Heart left ventricle (tissue), 16 donors: ENCODE data around the gene SMTNL1. TPM values are rescaled to one million over a fixed set of nuclear protein-coding genes. Genes with fewer than 3 reads are reported as not detected.

Experiments used
- ATAC-seq, 4 donors: fragments of 200-7000 bp; cut with Tn5 transposase; one replicate each; pipeline ENCODE4 v1.9.1; 2020 to 2022; ENCODE audit warnings: moderate library complexity in 4 of 4, mild to moderate bottlenecking in 3 of 4, moderate number of reproducible peaks in 1 of 4
- DNase-seq, 5 donors: peaks; one replicate each; pipeline ENCODE4 v3.0.0-alpha.2; 2020
- H3K27ac ChIP-seq, 12 donors: fragments of 200-600 bp; sonication (generic) in 4 of 12; one replicate each; pipeline versions ENCODE4 v1.5.0 to v1.8.0; 2016 to 2022; ENCODE audit warnings: mild to moderate bottlenecking in 2 of 12
- H3K27me3 ChIP-seq, 9 donors: fragments of 200-600 bp; sonication (generic) in 2 of 9; one replicate each; pipeline versions ENCODE4 v1.5.1 to v1.8.0; 2016 to 2022; ENCODE audit warnings: mild to moderate bottlenecking in 3 of 9
- H3K36me3 ChIP-seq, 9 donors: fragments of 200-600 bp; sonication (generic) in 2 of 9; one replicate each; pipeline versions ENCODE4 v1.5.0 to v1.8.0; 2018 to 2022; ENCODE audit warnings: mild to moderate bottlenecking in 2 of 9
- H3K4me1 ChIP-seq, 12 donors: fragments of 200-600 bp; sonication (generic) in 4 of 12; one replicate each; pipeline versions ENCODE4 v1.5.0 to v1.8.0; 2016 to 2022; ENCODE audit warnings: mild to moderate bottlenecking in 3 of 12
- H3K4me3 ChIP-seq, 12 donors: fragments of 200-600 bp; sonication (generic) in 4 of 12; one replicate each; pipeline versions ENCODE4 v1.5.0 to v1.8.0; 2017 to 2022; ENCODE audit warnings: mild to moderate bottlenecking in 9 of 12, moderate library complexity in 4 of 12
- H3K9me3 ChIP-seq, 12 donors: fragments of 200-600 bp; sonication (generic) in 4 of 12; one replicate each; pipeline versions ENCODE4 v1.5.0 to v1.8.0; 2016 to 2022; ENCODE audit warnings: mild to moderate bottlenecking in 1 of 12
- POLR2A ChIP-seq, 2 donors: fragments of 450-650 bp; IDR thresholded peaks; one replicate each; pipeline ENCODE4 v1.6.1; 2017; ENCODE audit warnings: antibody characterized with exemption in 2 of 2, mild to moderate bottlenecking in 2 of 2, moderate library complexity in 2 of 2
- WGBS, 4 donors: extraction: QIAGEN DNeasy Blood & Tissue Kit in 2 of 4; methylation state at CpG; one replicate each; pipeline versions ENCODE4 v1.1.5 to v1.1.7; 2013 to 2018; 5-methylcytosine and 5-hydroxymethylcytosine counted together
- intact Hi-C, 10 donors: fragments of 100-400 bp; cut with DNase I; formaldehyde crosslinking; loops; one replicate each; pipeline versions ENCODE4 v1.11.1 to v1.14.2; 2022
- polyA plus RNA-seq, 2 donors: library from polyadenylated mRNA; stranded (reverse); fragments of 200-250 nt; gene quantifications; one replicate each; pipeline ENCODE4 v1.2.3, GENCODE V29; 2013
- total RNA-seq, 9 donors: library from RNA; depleted of rRNA in 2 of 9; stranded (reverse); fragments of >200 nt in 2 of 9; fragmentation: NEBNext Ultra II Directional in 3 of 9; extraction: Animal tissue kit (Norgen Biotek cat#: 25700) in 3 of 9; gene quantifications; one replicate each; pipeline versions ENCODE4 v1.1.0 to v1.2.4, GENCODE V29; 2016 to 2023
- TF ChIP-seq, protein P1 (sequence below), 12 donors: fragments of 200-600 bp; sonication (generic) in 4 of 12; IDR thresholded peaks; one replicate each; pipeline versions ENCODE4 v1.5.0 to v1.8.0; 2018 to 2022; ENCODE audit warnings: antibody characterized with exemption in 12 of 12, mild to moderate bottlenecking in 5 of 12
- donor health status: ischemic (EF 13 %, LVEDD 7.1; RV severe dilation, severe dysfunction).
- donor health status: healthy with polysubstance abuse.
- donor health status: DM: no; HTN: yes; CAD: no.
- donor health status: DM: no; HTN: no; CAD: no.
- donor health status: ischemic (EF 25% LVEDD 6.9; RV normal size, moderate dysfunction).
- donor health status: ischemic (EF 25% LVEDD 5.7; RV mildly dilated, moderate dysfunction).
- donor health status: healthy.
- donor health status: DM: yes; HTN: yes; CAD: no.
- donor health status: ischemic (EF 35%, LVEDD 5.7; RV mildly dilated, moderate dysfunction).
- donor health status: nonischemic (EF 11% LVEDD 7.7; RV severe dilation, severe dysfunction).
- donor health status: DM: yes; HTN: yes; CAD: no.
- donor health status: PGD.
- donor health status: ischemic (EF 29% LVEDD 5.4; RV normal size, mild dysfunction).
- donor health status: nonischemic (EF 23%, LVEDD 6.1; RV moderate dilation, normal function).

SMTNL1 gene
- total and polyA plus RNA-seq, 11 donors = not detected

- no peaks in the 10 kb centered on the region for H3K27me3 ChIP-seq
- no peak for TF ChIP-seq POLR2A (IDR thresholded peaks at IDR 0.05)
- TF ChIP-seq, protein P1, sequence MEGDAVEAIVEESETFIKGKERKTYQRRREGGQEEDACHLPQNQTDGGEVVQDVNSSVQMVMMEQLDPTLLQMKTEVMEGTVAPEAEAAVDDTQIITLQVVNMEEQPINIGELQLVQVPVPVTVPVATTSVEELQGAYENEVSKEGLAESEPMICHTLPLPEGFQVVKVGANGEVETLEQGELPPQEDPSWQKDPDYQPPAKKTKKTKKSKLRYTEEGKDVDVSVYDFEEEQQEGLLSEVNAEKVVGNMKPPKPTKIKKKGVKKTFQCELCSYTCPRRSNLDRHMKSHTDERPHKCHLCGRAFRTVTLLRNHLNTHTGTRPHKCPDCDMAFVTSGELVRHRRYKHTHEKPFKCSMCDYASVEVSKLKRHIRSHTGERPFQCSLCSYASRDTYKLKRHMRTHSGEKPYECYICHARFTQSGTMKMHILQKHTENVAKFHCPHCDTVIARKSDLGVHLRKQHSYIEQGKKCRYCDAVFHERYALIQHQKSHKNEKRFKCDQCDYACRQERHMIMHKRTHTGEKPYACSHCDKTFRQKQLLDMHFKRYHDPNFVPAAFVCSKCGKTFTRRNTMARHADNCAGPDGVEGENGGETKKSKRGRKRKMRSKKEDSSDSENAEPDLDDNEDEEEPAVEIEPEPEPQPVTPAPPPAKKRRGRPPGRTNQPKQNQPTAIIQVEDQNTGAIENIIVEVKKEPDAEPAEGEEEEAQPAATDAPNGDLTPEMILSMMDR (IDR thresholded peaks at IDR 0.05) = no peak
- DNase-seq = peak in 1 of 5 donors; percentile 20
- ATAC-seq = peak; percentile 76 to 92 (median 85)
- no peak overlapping the region for H3K4me3 ChIP-seq
- WGBS, 4 donors = 67 to 76% (median 73%) methylated on average over 5 of the region's 5 CpGs
- intact Hi-C loops = loop anchor here in 1 of 10 donors (10.0 kb wide), 1 partner anchor 274 kb away; no protein-coding TSS in a partner anchor
- H3K27ac ChIP-seq = no peak overlapping the region
- H3K4me1 ChIP-seq = peaks cover 0 to 4% (median 0%) of the 10 kb centered on the region in 12 donors
- H3K36me3 ChIP-seq = peaks cover 0 to 6% (median 0%) of the 10 kb centered on the region in 9 donors
- no peaks in the 10 kb centered on the region for H3K9me3 ChIP-seq
Measured at GRCh38 chr11:57541169-57541568, 3.8 kb downstream of the SMTNL1 start.

- Histone ChIP-seq H3K36me3 (peaks cover 0 to 20% (median 0%) of the 10 kb centered on the region in 9 donors), H3K9me3 (no peaks in the 10 kb centered on the region), H3K4me3 (no peak overlapping the region), H3K27ac (no peak overlapping the region), H3K27me3 (no peaks in the 10 kb centered on the region), H3K4me1 (peaks cover 0 to 6% (median 0%) of the 10 kb centered on the region in 12 donors)
- intact Hi-C loops = loop anchor here in 1 of 10 donors (10.0 kb wide), 1 partner anchor 272 kb away; no protein-coding TSS in a partner anchor
- no peak for DNase-seq
- TF ChIP-seq, protein P1 (IDR thresholded peaks at IDR 0.05) = no peak
- TF ChIP-seq POLR2A (IDR thresholded peaks at IDR 0.05) = no peak
- ATAC-seq = no peak
- WGBS, 4 donors = 40 to 47% (median 41%) methylated on average over 4 of the region's 4 CpGs
Measured at GRCh38 chr11:57542582-57542981, 5.2 kb downstream of the SMTNL1 start.

DNA sequence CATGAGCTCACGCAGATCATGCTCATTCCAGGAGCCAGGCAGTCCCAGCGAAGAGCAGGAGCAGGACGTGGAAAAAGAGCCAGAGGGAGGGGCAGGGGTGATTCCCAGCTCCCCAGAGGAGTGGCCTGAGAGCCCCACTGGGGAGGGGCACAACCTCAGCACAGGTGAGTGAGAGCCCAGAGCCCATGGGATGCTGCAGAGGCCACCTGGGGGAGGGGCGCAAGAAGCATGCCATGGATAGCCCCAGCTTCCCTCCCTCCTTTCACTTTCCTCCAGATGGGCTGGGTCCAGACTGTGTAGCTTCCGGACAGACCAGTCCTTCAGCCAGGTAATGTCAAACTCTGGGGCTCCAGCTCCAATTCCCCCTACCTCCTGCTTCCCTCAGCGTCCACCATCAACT, 6.2 kb downstream of the SMTNL1 start:
- no peak for ATAC-seq
- no peak overlapping the region for H3K27ac ChIP-seq
- intact Hi-C loops = loop anchor here in 1 of 10 donors (10.0 kb wide), 1 partner anchor 271 kb away; no protein-coding TSS in a partner anchor

GRCh38 chr11:57544566-57544965, 7.2 kb downstream of the SMTNL1 start:
- DNase-seq = no peak
- H3K36me3 ChIP-seq = peaks cover 0 to 40% (median 5%) of the 10 kb centered on the region in 9 donors
- no peak for ATAC-seq
- intact Hi-C loops = loop anchor here in 1 of 10 donors (10.0 kb wide), 1 partner anchor 270 kb away; no protein-coding TSS in a partner anchor
- no peak overlapping the region for H3K4me3 ChIP-seq
- no peak for TF ChIP-seq POLR2A (IDR thresholded peaks at IDR 0.05)
- TF ChIP-seq, protein P1 (IDR thresholded peaks at IDR 0.05) = no peak
- H3K27ac ChIP-seq = no peak overlapping the region
- H3K4me1 ChIP-seq = peaks cover 0 to 11% (median 0%) of the 10 kb centered on the region in 12 donors
- no peaks in the 10 kb centered on the region for H3K27me3 ChIP-seq
- H3K9me3 ChIP-seq = no peaks in the 10 kb centered on the region
- WGBS, 4 donors = 84 to 96% (median 89%) methylated on average over 6 of the region's 6 CpGs

More for the DNA sequence above, 6.2 kb downstream of the SMTNL1 start:
- Histone ChIP-seq H3K9me3 (no peaks in the 10 kb centered on the region), H3K4me1 (peaks cover 0 to 11% (median 0%) of the 10 kb centered on the region in 12 donors), H3K27me3 (no peaks in the 10 kb centered on the region), H3K36me3 (peaks cover 0 to 31% (median 0%) of the 10 kb centered on the region in 9 donors), H3K4me3 (no peak overlapping the region)
- DNase-seq = no peak
- TF ChIP-seq, protein P1 (IDR thresholded peaks at IDR 0.05) = no peak
- no peak for TF ChIP-seq POLR2A (IDR thresholded peaks at IDR 0.05)
- 47 to 60% (median 58%) methylated on average over 6 of the region's 6 CpGs for WGBS, 4 donors
